Stimulated activated CD4-positive, alpha-beta T cell treated with anti-CD3 and anti-CD28 coated beads, Interleukin-4, amount 100 ng/mL, for 4 hours (primary cell): ENCODE data around the gene KCNJ14.
A peak's percentile ranks its signal among the peaks of the same experiment; 100 is the strongest.
"Not testable (repeated sequence)": the region's sequence is repeated elsewhere in the genome, so short reads cannot be mapped to it uniquely, and the experiment has no call there.

Experiments used
- DNase-seq, 2 experiments: peaks; one replicate each; pipeline ENCODE4 v3.0.0-alpha.2; 2020

KCNJ14 gene

DNA sequence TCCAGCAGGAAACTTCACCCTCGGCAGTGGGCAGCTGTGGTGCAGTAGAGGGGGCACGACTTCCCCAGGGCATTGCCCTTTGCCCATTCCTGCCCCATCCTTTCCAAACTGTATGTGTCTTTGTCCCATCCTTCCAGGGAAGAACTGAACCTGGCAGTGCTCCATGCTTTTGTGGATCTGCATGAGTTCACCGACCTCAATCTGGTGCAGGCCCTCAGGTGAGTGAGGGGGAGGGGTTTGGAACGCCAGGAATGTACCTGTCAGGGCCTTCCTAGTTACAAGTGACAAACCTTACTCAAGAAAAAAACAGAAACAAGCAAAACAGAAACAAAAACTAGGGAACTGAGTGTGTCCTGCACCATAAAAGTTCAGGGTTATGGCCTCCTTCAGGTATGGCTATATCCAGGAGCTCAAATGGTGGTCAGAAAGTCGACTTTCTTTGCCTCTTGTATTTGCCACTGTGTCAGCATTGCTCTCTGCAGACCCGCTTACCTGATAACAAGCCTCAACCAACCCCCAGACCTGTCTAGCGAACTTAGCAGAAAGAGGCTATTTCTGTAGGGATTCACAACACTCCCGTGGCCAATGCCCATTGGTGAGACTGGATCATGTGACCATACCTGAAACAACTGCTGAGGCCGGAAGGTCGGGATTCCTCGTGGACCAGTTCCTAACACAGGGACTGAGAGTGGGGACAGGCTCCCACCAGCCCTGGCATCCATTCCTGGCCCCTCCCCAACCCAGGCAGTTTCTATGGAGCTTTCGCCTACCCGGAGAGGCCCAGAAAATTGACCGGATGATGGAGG, 18.0 kb downstream of the KCNJ14 start:
- DNase-seq, result no peak

- no peak for DNase-seq
Observed at GRCh38 chr19:48474084-48474592, 18.8 kb downstream of the KCNJ14 start.

DNA sequence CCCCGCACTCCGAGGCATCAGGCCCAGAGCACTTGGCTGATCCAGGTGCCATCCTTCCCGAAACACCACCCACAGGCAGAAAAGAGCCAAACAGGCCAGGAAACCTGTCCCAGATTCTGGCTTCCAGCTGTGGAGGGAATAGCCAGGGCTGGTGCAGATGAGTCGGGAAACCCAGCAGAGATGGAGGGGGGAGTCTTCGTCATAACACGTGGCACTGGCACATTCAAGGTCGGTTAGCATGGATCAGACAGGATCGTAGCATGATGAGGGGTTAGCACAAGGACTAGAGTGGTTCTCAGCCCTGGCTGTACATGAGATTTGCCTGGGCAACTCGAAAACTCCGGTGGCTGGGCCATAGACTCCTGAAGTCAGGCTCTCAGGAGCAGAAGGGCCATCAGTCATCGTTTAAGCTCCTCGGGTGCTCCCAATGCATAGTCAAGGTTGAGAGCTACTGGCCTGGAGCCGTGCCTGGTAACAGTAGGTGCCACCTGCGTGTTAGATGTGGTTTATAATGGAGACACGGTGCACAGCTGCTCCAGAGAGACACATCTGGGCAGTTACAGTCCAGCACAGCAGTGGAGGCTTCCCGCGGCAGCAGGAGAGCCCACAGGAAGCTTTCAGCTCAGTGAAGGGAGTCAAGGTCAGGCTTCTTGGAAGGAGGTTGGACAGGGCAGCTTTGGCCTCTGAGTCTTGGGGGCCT, 20.1 kb downstream of the KCNJ14 start:
- no peak for DNase-seq

DNA sequence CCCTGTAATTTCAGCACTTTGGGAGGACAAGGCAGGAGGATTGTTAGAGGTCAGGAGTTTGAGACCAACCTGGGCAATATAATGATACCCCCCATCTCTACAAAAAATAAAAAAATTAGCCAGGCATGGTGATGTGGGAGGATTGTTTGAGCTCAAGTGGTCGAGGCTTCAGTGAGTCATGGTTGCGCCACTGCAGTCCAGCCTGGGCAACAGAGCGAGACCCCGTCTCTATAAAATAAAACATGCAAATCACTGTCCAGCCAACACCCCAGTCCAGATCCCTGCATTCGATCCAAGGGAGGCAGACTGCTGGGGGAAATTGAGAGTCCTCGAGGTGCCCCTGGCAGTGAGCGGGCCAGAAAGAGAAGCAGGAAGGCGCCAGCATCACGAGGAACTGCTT, 20.8 kb downstream of the KCNJ14 start:
- no peak for DNase-seq

DNA sequence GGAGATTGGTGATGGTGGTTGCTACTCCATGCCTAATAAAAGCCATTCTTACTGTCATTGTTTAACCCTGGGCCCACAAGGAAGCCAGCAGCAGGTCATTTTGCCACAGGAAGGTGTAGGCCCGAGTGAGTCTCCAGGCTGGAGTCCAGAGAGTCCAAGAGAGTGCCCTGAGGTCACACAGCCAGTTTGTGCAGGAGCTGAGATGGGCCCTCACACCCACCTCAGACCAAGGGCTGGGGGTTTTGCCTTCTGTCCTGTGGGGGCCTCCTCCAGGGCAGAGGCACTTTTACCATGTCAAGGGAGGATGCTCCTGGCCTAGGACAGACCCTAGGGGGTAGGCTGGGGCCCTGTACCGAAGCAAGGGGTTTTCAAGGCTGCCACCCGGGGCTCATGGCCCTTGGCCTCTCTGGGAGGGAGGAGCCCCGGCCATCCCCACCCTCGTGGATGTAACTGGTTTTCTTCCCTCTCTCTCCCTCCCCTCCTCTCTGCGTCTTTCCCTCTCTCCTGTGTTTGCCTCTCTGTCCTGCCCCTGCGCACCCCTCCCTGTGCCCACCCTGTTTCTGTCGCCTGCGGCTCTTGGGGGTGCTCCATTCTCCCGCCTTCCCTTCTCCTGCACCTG, 21.8 kb downstream of the KCNJ14 start:
- DNase-seq, result no peak

GRCh38 chr19:48477698-48478338, 22.4 kb downstream of the KCNJ14 start:
- no peak for DNase-seq

DNA sequence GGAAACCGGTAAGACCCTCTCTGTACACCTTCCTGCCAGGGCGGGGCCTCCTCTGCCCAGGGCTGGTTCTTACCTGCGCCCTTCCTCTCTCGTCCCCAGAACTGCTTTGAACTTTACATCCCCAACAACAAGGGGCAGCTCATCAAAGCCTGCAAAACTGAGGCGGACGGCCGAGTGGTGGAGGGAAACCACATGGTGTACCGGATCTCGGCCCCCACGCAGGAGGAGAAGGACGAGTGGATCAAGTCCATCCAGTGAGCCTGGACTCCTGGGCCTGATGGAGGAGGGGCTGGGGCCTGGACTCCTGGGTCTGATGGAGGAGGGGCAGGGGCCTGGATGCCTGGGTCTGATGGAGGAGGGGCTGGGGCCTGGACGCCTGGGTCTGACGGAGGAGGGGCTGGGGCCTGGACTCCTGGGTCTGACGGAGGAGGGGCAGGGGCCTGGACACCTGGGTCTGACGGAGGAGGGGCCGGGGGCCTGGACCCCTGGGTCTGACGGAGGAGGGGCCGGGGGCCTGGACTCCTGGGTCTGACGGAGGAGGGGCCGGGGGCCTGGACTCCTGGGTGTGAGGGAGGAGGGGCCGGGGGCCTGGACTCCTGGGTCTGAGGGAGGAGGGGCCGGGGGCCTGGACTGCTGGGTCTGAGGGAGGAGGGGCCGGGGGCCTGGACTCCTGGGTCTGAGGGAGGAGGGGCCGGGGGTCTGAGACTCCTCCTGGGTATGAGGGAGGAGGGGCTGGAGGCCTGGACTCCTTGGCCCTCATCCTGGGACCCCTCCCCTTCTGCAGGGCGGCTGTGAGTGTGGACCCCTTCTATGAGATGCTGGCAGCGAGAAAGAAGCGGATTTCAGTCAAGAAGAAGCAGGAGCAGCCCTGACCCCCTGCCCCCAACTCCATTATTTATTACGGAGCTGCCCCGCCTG, 23.2 kb downstream of the KCNJ14 start:
- no peak for DNase-seq

DNA sequence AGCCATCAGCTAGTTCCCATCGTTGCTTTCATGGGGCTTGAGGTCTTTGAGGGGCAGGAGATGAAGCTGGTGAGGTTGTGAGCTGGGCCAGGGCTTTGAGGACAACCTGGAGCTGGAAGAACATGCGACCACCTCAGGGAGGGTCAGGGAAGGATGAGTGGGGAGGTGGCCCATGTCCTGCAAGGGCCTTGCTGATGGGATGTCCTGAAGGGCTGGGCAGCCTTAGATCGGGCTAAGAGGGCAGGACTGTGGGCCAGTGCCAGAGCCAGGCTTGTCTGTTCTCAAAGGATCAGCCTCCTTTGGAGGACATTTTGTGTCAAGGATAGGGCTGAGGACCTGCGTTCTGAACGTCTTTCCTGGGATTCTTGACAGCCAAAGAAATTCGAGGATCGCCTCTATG, 24.3 kb downstream of the KCNJ14 start:
- DNase-seq, result no peak

- peak; percentile 17 to 38 for DNase-seq
Observed at GRCh38 chr19:48480183-48480557, 24.8 kb downstream of the KCNJ14 start.

DNA sequence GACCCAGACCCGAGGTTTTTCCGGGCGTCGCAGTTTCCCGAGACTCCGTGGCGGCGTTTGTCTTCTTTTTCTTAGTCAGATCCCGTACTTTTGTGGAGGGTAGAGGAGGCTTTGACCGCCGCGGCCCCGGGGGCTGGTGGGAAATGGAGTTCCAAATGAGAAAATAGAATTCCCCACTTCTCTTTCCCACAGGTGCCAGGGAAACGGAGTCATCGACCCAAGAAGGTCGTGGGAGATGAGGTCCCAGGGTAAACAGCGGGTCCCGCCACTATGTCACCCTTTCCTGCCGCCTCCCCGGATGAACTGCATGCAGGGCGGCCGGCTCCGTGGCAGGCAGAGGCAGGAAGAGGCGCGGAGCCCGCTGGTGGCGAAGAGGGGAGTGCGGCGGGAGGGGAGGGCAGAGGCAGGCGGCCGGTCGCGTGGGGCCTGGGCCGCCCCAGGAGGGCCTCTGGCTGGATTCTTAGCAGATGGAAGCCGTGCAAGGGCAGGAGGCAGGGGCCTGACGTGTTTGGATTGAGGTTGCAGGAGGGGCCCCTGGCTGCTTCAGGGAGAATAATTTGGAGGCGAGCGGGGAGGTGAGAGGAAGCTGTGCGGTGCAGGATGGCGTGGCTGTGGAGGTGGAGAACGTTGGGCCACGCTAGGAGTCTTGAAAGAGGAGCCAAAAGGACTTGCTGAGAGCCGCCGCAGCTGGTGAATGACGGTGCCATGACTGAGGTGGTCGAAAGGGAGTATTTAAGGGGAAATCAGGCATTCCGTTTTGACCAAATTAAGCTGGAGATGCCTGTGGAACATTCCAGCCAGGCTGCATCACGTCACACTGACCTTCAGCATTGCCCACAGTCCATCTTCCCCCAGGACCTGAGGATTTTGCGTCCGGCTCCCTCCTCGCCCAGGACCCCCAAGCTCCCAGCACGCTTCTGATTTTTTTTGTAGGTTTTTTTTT, 25.5 kb downstream of the KCNJ14 start:
- peak; percentile 34 to 52 for DNase-seq

DNA sequence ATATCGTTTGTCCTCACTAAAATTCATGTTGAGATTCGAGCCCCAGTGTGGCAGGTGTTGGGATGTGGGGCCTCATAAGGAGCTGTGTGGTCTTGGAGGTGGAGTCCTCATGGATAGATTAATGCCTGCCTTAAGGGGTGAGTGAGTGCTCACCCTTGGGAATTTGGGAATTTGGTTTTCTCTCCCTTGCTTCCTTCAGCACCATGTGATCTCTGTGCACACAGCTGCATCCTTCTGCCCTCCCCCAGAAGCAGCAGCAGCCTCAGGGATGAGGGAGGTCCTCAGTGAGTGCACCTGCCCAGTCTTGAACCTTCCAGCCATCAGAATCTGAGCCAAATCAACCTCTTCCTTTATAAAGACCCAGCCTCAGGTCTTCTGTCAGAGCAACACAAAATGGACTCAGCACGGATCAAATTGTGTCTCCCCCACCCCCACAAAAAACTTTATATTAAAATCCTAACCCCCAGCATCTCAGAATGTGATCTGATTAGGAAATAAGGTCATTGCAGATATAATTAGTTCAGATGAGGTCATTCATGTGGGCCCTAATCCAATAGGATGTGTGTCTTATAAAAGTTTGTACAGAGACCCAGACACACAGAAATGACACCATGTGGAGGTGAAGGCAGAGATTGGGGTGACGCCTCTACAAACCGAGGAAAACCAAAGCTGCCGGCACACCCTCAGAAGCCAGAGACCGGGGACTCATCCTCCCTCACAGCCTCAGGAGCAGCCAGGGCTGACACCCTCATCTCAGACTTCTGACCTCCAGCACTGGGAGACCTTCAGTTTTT, 26.7 kb downstream of the KCNJ14 start:
- DNase-seq, result no peak

DNA sequence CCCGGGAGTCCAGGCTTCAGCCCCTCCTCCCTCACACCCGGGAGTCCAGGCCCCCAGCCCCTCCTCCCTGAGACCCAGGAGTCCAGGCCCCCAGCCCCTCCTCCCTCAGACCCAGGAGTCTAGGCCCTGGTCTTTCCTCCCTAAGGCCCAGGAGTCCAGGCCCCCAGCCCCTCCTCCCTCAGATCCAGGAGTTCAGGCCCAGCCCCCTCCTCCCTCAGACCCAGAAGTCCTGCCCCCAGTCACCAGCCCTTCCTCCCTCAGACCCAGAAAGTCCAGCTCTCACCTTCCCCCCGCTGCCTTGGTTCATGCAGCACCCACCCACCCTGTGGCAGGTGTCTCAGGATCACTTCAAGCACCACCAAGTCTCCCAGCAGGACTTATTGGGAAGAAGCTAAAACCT, 27.9 kb downstream of the KCNJ14 start:
- no peak for DNase-seq

GRCh38 chr19:48484247-48484893, 29.0 kb downstream of the KCNJ14 start:
- DNase-seq, result no peak

- DNase-seq, result no peak
Observed at GRCh38 chr19:48484931-48485612, 29.7 kb downstream of the KCNJ14 start.

DNA sequence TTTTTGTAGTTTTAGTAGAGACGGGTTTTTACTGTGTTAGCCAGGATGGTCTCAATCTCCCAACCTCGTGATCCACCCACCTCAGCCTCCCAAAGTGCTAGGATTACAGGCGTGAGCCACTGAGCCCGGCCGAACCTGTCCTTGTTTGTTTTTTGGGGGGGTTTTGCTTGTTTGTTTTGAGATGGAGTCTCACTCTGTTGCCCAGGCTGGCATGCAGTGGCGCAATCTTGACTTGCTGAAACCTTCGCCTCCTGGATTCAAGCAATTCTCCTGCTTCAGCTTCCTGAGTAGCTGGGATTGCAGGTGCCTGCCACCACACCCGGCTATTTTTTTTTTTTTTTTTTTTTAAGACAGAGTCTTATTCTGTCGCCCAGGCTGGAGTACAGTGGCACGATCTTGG, 31.3 kb downstream of the KCNJ14 start:
- DNase-seq, result not testable (repeated sequence)

- no peak for DNase-seq
Observed at GRCh38 chr19:48487544-48487943, 32.2 kb downstream of the KCNJ14 start.

DNA sequence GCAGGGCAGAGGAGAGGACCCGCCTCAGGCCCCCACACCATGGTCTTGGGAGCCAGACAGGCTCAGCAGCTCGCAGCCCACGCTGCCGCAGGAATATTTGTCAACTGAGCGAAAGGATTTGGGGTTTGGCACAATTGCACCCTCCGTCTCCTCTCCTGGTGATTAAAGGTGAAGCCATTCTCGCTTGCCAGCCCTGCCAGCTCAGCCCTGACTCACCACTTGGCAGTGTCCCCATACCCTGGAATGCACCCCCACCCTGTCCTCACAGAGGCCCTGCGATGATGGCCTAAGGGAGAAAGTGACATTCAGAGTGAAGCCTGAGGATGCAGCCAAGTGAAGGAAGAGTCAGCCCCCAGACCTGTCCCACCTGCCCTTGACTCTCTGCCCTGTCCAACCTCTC, 32.6 kb downstream of the KCNJ14 start:
- DNase-seq, result no peak

- not testable (repeated sequence) for DNase-seq
Observed at GRCh38 chr19:48488478-48488877, 33.1 kb downstream of the KCNJ14 start.
